ENCODE data around the gene PROZ.

Gene PROZ

GRCh38 chr13:113142876-113143275, 15.6 kb upstream of the PROZ start:
- no peak for DNase-seq

- no peak for DNase-seq
Measured at GRCh38 chr13:113143466-113144254, 14.8 kb upstream of the PROZ start.

- no peak for DNase-seq
Measured at GRCh38 chr13:113144255-113144629, 14.2 kb upstream of the PROZ start.

- DNase-seq, result peak; percentile 62 to 66
Measured at GRCh38 chr13:113145496-113145895, 13.0 kb upstream of the PROZ start.

- DNase-seq, result no peak
Measured at GRCh38 chr13:113145911-113146598, 12.4 kb upstream of the PROZ start.

- DNase-seq, result no peak
Measured at GRCh38 chr13:113146750-113147149, 11.7 kb upstream of the PROZ start.

- no peak for DNase-seq
Measured at GRCh38 chr13:113147206-113147605, 11.2 kb upstream of the PROZ start.

GRCh38 chr13:113148407-113148806, 10.0 kb upstream of the PROZ start:
- no peak for DNase-seq

- no peak for DNase-seq
Measured at GRCh38 chr13:113148940-113149503, 9.4 kb upstream of the PROZ start.

GRCh38 chr13:113149711-113150549, 8.5 kb upstream of the PROZ start:
- no peak for DNase-seq

GRCh38 chr13:113150550-113151365, 7.7 kb upstream of the PROZ start:
- no peak for DNase-seq

- no peak for DNase-seq
Measured at GRCh38 chr13:113151745-113152690, 6.4 kb upstream of the PROZ start.

- DNase-seq, result no peak
Measured at GRCh38 chr13:113152691-113152983, 5.8 kb upstream of the PROZ start.

GRCh38 chr13:113152984-113153809, 5.3 kb upstream of the PROZ start:
- peak in 1 of 2 experiments; percentile 27 for DNase-seq

- peak; percentile 53 to 57 for DNase-seq
Measured at GRCh38 chr13:113153810-113154748, 4.4 kb upstream of the PROZ start.

- DNase-seq, result no peak
Measured at GRCh38 chr13:113155201-113155600, 3.2 kb upstream of the PROZ start.

GRCh38 chr13:113155982-113156655, 2.3 kb upstream of the PROZ start:
- no peak for DNase-seq

GRCh38 chr13:113157206-113157928, 1.1 kb upstream of the PROZ start:
- no peak for DNase-seq
